Lower lobe of right lung (tissue), 2 donors: ENCODE results near the gene VSTM2B. TPM values are rescaled to one million over a fixed set of nuclear protein-coding genes. Genes with fewer than 3 reads are reported as not detected.

Experiments
- ATAC-seq, 2 donors: fragments of 200-7000 bp; cut with Tn5 transposase; one replicate each; pipeline ENCODE4 v1.9.1; 2020 to 2022; ENCODE audit warnings: mild to moderate bottlenecking in 2 of 2, moderate library complexity in 2 of 2
- DNase-seq: peaks from one replicate; pipeline ENCODE4 v3.0.0-alpha.2; 2020
- H3K27ac ChIP-seq: fragments of 200-600 bp; one replicate; pipeline ENCODE4 v1.8.0; 2022
- H3K27me3 ChIP-seq: fragments of 200-600 bp; one replicate; pipeline ENCODE4 v1.8.0; 2022; ENCODE audit warnings: low read depth
- H3K36me3 ChIP-seq: fragments of 200-600 bp; one replicate; pipeline ENCODE4 v1.8.0; 2022; ENCODE audit warnings: mild to moderate bottlenecking
- H3K4me1 ChIP-seq: fragments of 200-600 bp; one replicate; pipeline ENCODE4 v1.8.0; 2022
- H3K4me3 ChIP-seq: fragments of 200-600 bp; one replicate; pipeline ENCODE4 v1.8.0; 2022; ENCODE audit warnings: mild to moderate bottlenecking
- H3K9me3 ChIP-seq: fragments of 200-600 bp; one replicate; pipeline ENCODE4 v1.8.0; 2022
- CTCF ChIP-seq: fragments of 200-600 bp; IDR thresholded peaks from one replicate; pipeline ENCODE4 v1.8.0; 2022; ENCODE audit warnings: antibody characterized with exemption, mild to moderate bottlenecking
- intact Hi-C: fragments of 100-400 bp; cut with DNase I; formaldehyde crosslinking; loops from one replicate; pipeline ENCODE4 v1.11.0; 2022
- total RNA-seq: library from RNA; stranded (reverse); fragmentation: NEBNext Ultra II Directional; extraction: Animal tissue kit (Norgen Biotek cat#: 25700); gene quantifications from one replicate; pipeline ENCODE4 v1.2.1, GENCODE V29; 2021
- donor health status: DM: no; HTN: yes; CAD: no; lungs with severe emphysema.

VSTM2B gene
- total RNA-seq, 1 donor from 2014 or later, result not detected

- Histone ChIP-seq H3K36me3 (no peaks in the 10 kb centered on the region), H3K4me3 (no peak overlapping the region), H3K9me3 (no peaks in the 10 kb centered on the region), H3K4me1 (no peaks in the 10 kb centered on the region), H3K27ac (no peak overlapping the region), H3K27me3 (peaks cover 3% of the 10 kb centered on the region)
- intact Hi-C loops, result no loop called here
- ATAC-seq (no peak), DNase-seq (no peak)
- TF ChIP-seq CTCF, result no peak
These were observed 14.0 kb upstream of the VSTM2B start for GRCh38 chr19:29511768-29512167.

- H3K27ac ChIP-seq, result no peak overlapping the region
- no peak overlapping the region for H3K4me3 ChIP-seq
- no peak for TF ChIP-seq CTCF
- ATAC-seq (no peak), DNase-seq (no peak)
- intact Hi-C loops, result no loop called here
- H3K27me3 ChIP-seq, result peaks cover 9% of the 10 kb centered on the region
- no peaks in the 10 kb centered on the region for H3K9me3 ChIP-seq
- H3K36me3 ChIP-seq, result no peaks in the 10 kb centered on the region
- H3K4me1 ChIP-seq, result no peaks in the 10 kb centered on the region
These were observed 13.0 kb upstream of the VSTM2B start for GRCh38 chr19:29512748-29513147.

GRCh38 chr19:29514525-29515232 lies 11.1 kb upstream of the VSTM2B start:
- intact Hi-C loops, result no loop called here
- no peak for TF ChIP-seq CTCF
- no peak overlapping the region for H3K27ac ChIP-seq
- H3K27me3 ChIP-seq, result peaks cover 18% of the 10 kb centered on the region
- peak; percentile 7 for DNase-seq
- H3K4me1 ChIP-seq, result no peaks in the 10 kb centered on the region
- H3K4me3 ChIP-seq, result no peak overlapping the region
- H3K36me3 ChIP-seq, result no peaks in the 10 kb centered on the region
- H3K9me3 ChIP-seq, result no peaks in the 10 kb centered on the region
- no peak for ATAC-seq

- DNase-seq (peak; percentile 14), ATAC-seq (no peak)
- no peaks in the 10 kb centered on the region for H3K36me3 ChIP-seq
- no peak overlapping the region for H3K4me3 ChIP-seq
- intact Hi-C loops, result no loop called here
- H3K27me3 ChIP-seq, result peaks cover 21% of the 10 kb centered on the region
- TF ChIP-seq CTCF, result no peak
- no peaks in the 10 kb centered on the region for H3K4me1 ChIP-seq
- H3K27ac ChIP-seq, result no peak overlapping the region
- H3K9me3 ChIP-seq, result no peaks in the 10 kb centered on the region
These were observed 10.6 kb upstream of the VSTM2B start for GRCh38 chr19:29515233-29515619.

- no peak for ATAC-seq
- peaks cover 24% of the 10 kb centered on the region for H3K27me3 ChIP-seq
- no peak for TF ChIP-seq CTCF
- intact Hi-C loops, result no loop called here
- peak; percentile 35 for DNase-seq
- H3K36me3 ChIP-seq, result no peaks in the 10 kb centered on the region
- no peaks in the 10 kb centered on the region for H3K4me1 ChIP-seq
- H3K27ac ChIP-seq, result no peak overlapping the region
- no peak overlapping the region for H3K4me3 ChIP-seq
- H3K9me3 ChIP-seq, result no peaks in the 10 kb centered on the region
These were observed 10.0 kb upstream of the VSTM2B start for GRCh38 chr19:29515706-29516357.
